Globus pallidus (tissue), 1 donor: ENCODE measurements around the gene TRMT10B.

ENCODE experiments used
- DNase-seq: peaks from one replicate; pipeline ENCODE4 v3.0.0-alpha.2; 2015; ENCODE audit warnings: low spot score

Gene TRMT10B, protein sequence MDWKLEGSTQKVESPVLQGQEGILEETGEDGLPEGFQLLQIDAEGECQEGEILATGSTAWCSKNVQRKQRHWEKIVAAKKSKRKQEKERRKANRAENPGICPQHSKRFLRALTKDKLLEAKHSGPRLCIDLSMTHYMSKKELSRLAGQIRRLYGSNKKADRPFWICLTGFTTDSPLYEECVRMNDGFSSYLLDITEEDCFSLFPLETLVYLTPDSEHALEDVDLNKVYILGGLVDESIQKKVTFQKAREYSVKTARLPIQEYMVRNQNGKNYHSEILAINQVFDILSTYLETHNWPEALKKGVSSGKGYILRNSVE

DNA sequence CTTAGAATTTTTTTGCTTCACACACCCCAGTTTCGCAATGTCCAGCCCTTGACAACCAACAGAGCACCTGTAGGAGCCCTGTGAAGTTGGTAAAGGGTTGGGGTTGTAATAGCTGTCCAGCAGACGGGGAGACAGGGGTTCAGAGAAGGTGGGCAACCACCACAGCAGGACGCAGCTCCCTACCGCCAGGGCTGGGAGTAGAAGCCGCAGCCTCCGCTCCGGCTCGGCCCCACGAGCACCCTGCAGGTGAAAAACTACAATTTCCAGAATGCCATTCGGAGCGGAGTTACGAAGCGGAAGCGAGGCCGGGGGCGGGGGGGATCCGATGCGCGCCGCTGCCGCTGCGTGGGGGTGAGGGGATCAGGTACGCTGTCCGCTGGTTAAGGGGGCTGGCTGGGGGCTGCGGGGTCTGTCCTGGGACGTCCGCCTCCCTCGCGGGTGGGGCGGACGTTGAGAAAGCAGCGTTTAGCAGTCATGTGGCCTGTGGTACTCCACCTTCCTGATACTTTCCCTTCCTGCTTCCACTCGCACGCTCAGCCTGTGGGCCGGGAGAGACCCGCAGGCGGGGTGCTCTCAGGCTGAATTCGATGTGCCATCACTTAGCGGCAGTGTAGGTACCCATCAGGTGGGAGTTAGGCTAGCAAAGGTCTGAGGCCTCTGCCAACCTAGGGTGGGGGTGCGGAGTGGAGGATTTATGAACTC lies at the start of gene TRMT10B:
TRMT10B (plus strand) TSS at position 317 of the 702 bp plus-strand sequence. CDS start 8,127 bp downstream, outside the sequence.
- DNase-seq: peak; percentile 66

DNA sequence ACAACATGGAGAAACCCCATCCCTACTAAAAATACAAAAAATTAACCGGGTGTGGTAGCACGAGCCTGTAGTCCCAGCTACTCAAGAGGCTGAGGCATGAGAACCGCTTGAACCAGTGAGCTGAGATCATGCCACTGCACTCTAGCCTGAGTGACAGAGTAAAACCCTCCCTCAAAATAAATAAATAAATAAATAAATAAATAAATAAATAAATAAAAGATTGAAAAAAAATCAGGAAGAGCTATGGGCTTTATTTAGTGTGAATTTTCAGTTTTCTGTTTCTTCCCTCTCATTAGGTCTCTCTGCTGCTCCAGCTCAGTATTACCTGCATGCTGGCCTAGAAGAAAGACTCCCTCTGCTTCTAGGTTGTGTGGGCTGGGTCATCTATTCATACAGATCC lies 47.8 kb upstream of the TRMT10B start:
- DNase-seq: no peak

DNA sequence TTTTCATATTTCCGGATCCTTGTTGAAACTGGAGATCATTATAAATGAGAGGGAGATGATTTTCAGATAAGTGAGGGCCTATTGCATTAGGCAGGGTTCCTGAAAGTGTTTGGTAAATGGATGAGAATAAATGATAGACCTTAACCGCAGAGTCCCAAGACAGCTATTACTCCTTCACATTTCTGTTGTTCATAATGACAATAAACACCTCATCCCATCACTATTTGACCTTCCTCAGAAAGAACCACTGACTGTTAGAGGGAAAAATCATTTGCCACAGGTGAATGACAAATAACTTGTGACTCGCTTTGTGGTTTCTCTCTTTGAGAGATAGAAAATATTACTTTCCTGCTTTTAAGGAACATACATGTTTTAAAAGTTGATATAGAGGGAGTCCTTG lies 47.3 kb upstream of the TRMT10B start:
- no peak for DNase-seq

DNA sequence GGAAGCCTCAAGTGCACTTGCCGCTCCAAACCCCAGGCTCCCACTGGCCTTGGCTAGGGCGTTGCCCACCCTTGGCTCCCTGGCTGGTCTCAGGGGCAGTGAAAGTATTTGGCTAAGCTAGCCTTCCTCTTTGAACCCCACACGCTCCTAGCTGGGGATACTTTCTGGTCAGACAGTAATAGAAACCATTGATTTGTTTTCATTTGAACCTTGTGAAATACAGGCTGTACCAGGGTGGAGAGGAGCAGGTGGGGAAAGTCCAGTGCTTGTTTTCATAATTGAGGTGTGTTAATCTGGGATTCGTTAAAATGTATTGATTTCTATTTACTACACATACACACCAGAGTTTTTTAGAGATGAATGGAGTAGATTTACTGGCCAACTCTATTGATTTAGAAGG lies 45.9 kb upstream of the TRMT10B start:
- no peak for DNase-seq

DNA sequence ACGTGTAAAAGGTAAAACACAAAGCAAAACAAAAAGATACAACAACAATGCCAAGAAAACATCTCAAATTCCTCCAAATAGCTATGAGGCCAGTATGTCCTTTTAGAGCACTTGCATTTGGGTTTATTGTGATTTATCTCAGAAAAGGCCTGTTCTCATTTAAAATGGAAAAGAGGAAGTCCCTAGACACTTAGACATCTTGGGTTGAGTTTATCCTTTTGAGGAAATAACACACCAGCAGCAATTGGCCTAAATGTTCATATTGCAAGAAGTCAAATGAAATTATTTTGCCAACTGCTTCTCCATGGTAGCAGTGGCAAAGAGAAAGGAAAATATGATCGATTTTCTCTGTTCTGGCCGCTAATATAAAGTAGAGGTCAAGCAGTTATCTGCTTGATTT lies 43.6 kb upstream of the TRMT10B start:
- DNase-seq: no peak

DNA sequence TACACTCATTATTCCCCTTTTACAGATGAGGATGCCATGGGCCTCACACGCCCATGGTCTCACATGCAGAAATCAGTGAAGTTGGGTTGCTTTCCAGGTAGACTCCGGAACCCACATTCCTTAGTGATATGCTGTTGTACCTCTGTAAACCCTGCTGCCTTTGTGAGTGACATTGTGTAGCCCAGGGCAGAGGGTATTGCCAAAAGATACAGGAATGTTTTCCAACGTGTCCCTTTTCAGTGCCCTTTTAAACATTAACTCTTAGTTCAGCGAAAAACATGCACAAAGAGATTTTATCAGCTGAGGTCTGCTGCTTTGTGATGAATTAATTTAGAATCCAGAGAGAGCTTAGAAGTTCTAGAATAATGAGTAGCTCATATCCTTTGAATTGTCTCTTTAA lies 38.3 kb upstream of the TRMT10B start:
- DNase-seq: no peak

DNA sequence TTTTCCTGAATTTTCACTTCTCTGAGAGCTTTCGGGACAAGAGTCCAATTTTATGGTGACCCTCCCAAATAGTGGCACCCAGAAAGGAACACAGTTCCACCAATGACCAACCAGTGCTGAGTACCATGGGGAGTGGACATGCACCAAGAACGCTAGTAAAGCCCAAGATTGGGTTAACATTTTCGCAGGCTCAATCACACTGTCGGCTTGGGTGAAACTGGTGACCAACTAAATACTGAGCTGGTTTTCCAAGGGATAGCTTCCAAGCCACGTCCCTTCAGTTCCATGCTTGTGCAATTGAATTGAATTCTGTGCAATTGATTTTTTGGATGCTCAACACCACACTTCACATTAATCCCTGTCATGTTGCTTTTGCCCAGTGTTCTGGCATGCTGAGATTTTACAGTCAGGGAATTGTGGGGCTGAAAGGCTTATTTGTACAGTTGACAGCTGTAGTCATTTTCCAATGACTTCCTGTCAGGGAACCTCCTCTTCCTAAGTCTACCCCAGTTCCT lies 37.6 kb upstream of the TRMT10B start:
- no peak for DNase-seq

DNA sequence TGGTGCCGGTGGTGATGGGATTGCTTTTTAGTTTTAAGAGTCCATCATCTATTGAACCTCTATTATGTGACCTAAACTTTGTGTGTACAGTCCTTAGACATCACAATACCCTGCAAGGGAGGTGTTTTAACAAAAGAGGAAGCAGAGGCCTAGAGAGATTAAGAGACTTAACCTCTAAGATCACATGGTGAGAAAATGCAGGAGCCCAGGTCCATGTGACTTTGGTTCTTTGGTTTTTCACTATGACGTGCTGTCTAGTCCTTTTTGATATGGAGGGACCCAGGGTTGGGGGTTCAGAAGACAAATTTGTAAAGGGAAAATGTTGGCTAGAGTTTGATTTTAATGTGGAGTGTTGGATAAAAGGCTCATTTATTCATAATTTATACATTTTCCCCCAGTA lies 34.1 kb upstream of the TRMT10B start:
- no peak for DNase-seq

DNA sequence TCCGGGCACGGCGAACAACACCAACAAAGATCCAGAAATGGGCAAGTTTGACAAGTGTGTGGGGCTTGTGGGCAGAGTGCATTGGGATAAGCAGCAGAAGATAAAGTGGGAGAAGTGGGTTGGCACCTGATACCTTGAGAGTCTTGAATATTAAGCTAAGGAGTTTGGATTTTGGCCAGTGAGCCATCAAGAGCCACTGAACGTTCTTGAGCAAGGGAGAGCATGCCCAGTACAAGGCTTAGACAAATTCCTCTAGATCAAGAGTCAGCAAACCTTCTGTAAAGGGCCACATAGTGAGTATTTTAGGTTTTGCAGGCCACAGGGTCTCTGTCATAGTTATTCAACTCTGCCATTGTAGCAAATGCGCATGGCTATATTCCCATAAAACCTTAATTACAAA lies 26.6 kb upstream of the TRMT10B start:
- DNase-seq: no peak

DNA sequence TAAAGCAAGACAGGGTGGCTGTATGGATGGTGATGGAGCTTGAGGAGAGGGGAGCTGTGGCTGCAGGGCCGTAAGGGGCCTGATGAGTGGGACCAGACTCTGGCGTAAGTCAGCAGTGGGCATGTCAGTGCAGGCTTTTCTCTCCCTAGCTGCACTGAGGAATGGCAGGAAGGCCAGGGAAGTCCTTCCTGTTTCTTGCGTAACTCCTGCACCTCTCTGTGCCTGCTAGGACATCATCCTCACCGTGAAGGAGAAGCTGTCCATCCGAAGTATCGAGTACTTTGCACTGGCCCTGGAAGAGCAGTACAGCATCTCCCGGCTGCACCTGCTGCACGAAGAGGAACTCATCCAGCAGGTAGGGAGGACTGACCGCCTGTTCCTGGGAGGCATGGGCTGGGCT lies 24.1 kb upstream of the TRMT10B start:
- no peak for DNase-seq

DNA sequence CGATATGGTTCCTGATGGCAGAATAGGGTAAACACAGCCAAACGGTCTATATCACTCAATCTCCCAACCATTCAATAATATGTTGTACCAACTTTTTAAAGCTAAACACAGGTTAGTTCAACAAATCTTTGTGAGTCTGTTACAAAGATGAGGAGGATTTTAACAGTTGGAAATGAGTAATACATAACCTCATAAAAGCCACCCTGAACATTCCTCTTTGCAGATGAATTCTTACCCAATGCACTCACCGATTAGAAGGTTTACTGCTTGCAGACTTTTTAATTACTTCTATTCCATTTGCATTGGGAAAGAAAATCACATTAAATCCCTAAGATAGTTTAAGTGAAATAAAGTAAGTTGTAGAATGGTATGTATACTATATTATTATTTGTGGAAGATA lies 23.3 kb upstream of the TRMT10B start:
- DNase-seq: no peak

DNA sequence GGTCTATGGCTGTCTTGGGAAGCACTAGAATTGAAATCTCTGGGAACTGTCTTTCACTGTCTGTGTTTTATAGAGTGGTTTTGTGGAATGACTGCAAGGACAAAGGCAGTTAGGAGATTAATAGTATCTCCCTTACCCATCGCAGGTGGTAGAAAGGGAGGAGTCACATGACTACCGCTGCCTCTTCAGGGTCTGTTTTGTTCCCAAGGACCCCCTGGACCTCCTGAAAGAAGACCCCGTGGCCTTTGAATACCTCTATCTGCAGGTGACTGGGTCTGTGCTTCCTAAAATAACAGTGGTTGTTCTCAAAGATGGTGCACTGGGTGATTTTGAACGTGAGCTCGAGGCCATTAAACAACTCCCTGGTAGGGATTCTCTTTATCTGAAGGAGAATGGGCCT lies 22.8 kb upstream of the TRMT10B start:
- DNase-seq: no peak

DNA sequence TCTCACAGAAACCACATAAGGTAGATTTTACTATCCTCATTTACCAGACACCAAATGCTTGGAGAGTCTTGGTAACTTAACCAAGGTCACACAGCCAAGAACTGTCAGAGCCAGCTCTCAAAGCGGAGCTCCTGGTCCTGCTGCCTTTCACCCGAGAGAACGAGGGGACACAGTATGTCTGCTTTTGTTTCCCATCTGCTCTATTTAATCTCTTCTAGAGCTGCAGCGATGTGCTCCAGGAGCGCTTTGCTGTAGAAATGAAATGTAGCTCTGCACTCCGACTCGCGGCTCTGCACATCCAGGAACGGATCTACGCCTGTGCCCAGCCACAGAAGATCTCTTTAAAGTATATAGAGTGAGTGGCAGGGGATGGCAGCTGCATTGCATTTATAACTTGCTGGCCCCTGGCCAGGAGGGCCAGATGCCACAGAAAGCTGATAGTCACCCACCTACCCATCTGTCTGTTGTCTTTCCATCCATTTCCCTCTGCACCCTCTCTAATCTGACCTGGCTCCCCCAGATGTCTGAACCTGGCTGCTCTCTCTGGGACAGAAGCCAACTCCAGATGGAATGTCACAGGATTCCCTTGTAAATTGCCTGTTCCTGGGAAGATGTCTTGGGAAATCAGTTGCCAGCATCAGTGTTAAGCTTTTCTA lies 21.4 kb upstream of the TRMT10B start:
- DNase-seq: no peak

DNA sequence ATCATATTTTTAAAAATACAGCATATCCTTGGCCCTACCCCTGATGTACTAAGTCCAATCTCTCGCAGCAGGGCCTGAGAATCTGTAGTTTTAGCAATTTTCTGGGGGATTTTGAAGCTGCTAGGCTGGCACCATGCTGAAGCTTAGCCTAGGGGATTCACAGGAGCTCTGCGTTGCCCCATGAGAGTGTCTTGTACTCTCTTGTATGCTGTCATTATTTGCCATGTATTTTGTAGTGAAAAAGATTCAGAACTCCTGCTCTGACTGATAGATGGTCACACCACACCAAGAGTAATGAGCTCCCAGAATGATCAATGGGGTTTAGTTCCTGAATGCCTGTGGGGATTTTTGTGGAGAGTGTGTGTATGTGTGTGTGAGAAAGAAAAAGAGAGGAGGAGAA lies 20.7 kb upstream of the TRMT10B start:
- no peak for DNase-seq

DNA sequence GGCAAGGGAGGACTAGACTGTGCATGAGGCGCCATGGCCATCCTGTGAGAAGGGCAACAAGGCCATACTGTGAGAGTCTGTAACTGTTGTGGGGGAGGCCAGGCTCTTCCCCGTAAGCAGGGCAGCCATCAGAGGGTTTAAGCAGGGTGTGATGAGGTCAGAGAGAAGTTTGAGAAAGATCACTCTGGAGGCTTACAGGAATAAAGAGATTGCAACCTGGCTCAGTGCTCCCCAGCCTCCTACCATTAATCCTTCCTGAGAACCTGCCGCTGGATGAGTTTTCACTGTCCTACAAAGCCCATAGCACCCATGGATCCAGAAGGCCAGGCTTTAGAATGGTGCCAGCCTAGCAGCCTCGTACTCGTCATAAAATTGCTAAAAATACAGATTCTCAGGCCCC lies 14.4 kb upstream of the TRMT10B start:
- DNase-seq: no peak

DNA sequence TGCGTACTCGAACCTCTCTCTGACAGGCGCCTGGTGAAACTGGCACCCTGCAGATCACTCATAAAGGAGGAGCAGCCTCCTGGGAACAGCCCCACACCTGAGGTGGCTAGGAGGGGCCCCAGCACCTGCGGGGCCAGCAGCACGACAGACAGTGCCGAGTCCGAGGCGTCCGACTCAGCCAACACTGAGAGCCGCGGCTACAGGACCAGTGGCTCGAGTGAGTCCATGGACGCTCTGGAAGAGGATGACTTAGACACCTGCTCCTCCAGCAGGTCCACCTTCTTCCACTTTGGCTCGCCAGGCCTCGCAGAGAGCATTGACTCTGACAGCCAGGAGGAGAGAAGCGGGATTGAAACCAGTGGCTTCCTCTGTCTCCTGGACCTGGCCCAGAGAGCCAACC lies 13.5 kb upstream of the TRMT10B start:
- DNase-seq: no peak

DNA sequence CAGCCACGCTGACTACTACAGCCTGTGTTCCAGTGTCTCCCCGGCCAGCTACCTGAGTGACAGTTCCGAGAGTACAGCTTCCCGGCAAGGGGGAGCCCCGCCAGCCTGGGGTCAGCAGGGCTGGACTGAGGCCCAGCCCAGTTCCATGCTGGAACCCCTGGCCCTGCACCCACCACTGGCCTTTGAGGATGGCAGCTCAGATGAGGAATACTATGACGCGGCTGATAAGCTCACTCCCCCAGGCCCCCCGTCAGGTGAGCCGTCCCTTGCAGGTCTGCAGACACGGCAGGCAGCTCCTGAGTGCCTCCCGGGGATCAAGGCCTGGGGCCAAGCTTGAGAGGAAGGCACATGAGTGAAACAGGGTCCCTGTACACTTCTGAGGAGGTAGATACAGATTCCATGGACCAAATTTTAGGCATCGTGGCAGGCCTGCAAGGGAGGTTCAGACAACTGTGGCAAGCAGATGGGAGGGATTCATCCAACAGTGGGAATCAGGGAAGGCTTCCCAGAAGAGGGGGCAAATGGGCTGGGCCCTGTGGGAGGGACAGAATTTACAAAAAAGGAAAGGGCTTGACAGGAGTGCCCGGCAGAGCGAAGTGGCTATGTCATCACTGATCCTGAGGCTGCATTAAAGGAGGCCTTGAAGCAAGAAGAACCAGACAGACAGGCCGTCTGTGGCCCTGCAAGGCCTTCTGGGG lies 12.8 kb upstream of the TRMT10B start:
- DNase-seq: no peak

DNA sequence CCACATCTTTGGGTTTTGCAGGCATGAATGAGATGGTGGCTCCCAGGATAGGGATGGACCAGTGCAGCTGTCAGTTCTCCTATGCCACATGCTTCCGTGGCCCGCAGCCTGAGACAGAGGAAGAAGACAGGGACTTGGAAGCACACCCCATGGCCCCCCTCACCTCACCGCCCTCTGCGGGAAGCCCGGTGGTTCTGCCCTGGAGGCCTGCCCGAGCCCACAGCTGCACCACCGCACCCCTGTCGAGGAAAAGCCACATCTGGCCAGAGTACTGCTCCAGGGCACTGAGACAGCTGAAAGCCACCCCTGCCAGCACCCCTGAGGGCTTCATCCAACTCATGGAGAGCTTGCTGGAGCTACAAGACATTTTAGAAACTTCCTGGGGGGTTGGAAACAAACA lies 7.6 kb upstream of the TRMT10B start:
- no peak for DNase-seq

DNA sequence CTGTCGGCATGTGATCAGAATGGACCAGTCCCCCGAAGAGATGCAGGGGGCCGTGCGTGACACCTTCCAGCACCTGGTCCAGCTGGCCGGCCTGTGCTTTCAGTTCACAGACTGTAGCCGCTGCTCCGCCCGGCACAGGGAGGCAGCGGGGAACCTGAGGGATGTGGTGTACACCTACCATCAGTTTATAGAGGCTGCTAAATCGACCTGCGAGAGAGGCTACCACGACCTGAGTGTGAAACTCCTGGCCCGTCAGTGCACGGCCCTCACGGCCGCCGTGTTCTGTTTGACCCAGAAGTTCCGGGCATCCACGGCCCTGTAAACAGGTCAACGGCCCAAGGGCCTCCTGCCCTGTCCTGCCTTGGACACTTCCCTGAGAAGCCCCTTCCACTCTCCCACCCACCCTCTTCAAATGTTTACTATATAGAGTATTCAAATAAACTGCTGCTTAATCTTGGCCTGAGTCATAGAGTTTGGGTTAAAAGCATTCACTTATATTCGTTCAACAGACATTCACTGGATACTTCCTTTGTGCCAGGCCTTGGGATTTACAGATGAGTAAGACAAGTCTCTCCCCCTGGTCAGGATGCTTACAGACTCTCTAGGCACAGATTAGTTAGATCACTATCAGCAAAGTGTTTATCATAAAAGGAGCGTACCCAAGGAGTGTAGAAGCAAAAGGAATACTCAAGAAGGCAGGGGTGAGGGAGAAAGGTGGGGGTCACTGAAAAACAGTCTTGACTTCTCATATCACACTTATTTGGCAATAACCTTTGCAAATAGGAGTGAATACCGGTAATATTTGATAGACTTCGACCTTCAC lies 6.9 kb upstream of the TRMT10B start:
- DNase-seq: no peak

DNA sequence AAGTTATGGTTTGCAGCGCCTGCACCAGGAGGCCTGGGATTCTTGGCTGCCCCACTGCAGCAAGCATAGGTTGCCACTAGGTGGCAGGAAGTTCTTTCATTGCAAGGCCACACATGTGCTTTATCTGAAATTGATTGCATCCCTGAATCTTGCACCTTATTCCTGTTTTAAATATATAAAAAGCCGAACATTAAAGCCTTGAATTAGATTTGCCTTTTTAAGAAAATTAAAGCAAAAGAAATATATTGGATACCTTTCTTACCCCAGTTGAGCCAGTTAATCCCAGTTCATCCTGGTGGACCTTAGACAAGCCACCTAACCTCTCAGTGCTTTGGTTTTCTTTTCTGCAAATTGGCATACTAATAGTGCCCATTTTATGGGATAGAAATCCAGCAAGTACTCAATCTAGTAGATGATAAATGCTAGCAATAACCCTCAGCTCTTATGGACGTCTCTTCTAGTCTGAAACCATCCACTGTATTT lies 6.3 kb upstream of the TRMT10B start:
- DNase-seq: peak; percentile 63

DNA sequence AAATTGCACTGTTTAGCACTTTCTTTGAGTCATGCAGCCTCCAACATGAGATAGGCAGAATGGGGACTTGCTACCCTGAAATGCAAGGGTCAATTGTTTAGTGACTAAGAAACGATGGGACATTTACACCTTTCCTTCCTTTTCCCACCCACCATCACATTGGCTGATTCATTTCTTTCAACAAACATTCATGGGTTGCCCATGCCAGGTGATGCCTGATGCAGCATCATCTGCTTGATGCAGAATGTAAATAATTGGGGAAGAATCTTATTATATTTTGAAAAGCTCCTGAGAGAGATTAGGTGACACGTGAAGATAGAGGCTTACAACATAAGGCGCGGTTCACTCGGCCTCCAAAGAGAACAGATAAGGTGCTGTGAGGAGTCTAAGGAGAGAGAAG lies 4.5 kb upstream of the TRMT10B start:
- no peak for DNase-seq
